Stimulated activated CD4-positive, alpha-beta T cell treated with anti-CD3 and anti-CD28 coated beads, Interleukin-15, amount 100 ng/mL, for 1 hour (primary cell): ENCODE results near the gene IQSEC3.
"Not testable (repeated sequence)": the region's sequence is repeated elsewhere in the genome, so short reads cannot be mapped to it uniquely, and the experiment has no call there.

Experiments used
- DNase-seq, 2 donors: peaks; one replicate each; pipeline ENCODE4 v3.0.0-alpha.2; 2020; ENCODE audit warnings: low read depth in 1 of 2, low spot score in 1 of 2

IQSEC3 gene

GRCh38 chr12:109872-110271, 43.3 kb downstream of the IQSEC3 start:
- DNase-seq, result no peak

- no peak for DNase-seq
These were observed 45.3 kb downstream of the IQSEC3 start for GRCh38 chr12:111699-112493.

- no peak for DNase-seq
These were observed 46.8 kb downstream of the IQSEC3 start for GRCh38 chr12:113347-113746.

- DNase-seq, result no peak
These were observed 48.2 kb downstream of the IQSEC3 start for GRCh38 chr12:114626-115211.

- no peak for DNase-seq
These were observed 49.0 kb downstream of the IQSEC3 start for GRCh38 chr12:115518-115917.

- DNase-seq, result no peak
These were observed 49.7 kb downstream of the IQSEC3 start for GRCh38 chr12:115960-116915.

- no peak for DNase-seq
These were observed 50.7 kb downstream of the IQSEC3 start for GRCh38 chr12:117311-117710.

- DNase-seq, result no peak
These were observed 51.3 kb downstream of the IQSEC3 start for GRCh38 chr12:117816-118345.

- no peak for DNase-seq
These were observed 52.0 kb downstream of the IQSEC3 start for GRCh38 chr12:118591-118990.

GRCh38 chr12:120951-121350, 54.4 kb downstream of the IQSEC3 start:
- DNase-seq, result no peak

- no peak for DNase-seq
These were observed 55.1 kb downstream of the IQSEC3 start for GRCh38 chr12:121647-122046.

- no peak for DNase-seq
These were observed 58.5 kb downstream of the IQSEC3 start for GRCh38 chr12:125075-125474.

GRCh38 chr12:125566-125965, 59.0 kb downstream of the IQSEC3 start:
- DNase-seq, result no peak

GRCh38 chr12:128079-128478, 61.5 kb downstream of the IQSEC3 start:
- DNase-seq, result no peak

GRCh38 chr12:129001-129400, 62.4 kb downstream of the IQSEC3 start:
- DNase-seq, result no peak

- DNase-seq, result no peak
These were observed 64.0 kb downstream of the IQSEC3 start for GRCh38 chr12:130519-130918.

- DNase-seq, result no peak
These were observed 64.4 kb downstream of the IQSEC3 start for GRCh38 chr12:131008-131407.

GRCh38 chr12:131732-132495, 65.3 kb downstream of the IQSEC3 start:
- DNase-seq, result no peak

GRCh38 chr12:133616-134232, 67.2 kb downstream of the IQSEC3 start:
- DNase-seq, result not testable (repeated sequence)

- DNase-seq, result no peak
These were observed 68.6 kb downstream of the IQSEC3 start for GRCh38 chr12:135138-135537.
